Endodermal cell (in vitro differentiated cells): ENCODE results near the gene PARVB. TPM values are rescaled to one million over a fixed set of nuclear protein-coding genes. Genes with fewer than 3 reads are reported as not detected.

Experiments used
- DNase-seq: peaks from one replicate; pipeline ENCODE4 v3.0.0-alpha.2; 2017
- H3K27ac ChIP-seq: 2 replicates; pipeline ENCODE4 v1.5.1; 2013; ENCODE audit warnings: mild to moderate bottlenecking, low read depth, low read length, moderate library complexity
- H3K27me3 ChIP-seq: 2 replicates; pipeline ENCODE4 v1.6.1; 2013; ENCODE audit warnings: mild to moderate bottlenecking, low read length, moderate library complexity; ENCODE audit not compliant: insufficient read depth, control insufficient read depth, poor library complexity, severe bottlenecking
- H3K36me3 ChIP-seq: 2 replicates; pipeline ENCODE4 v1.7.0; 2013; ENCODE audit warnings: mild to moderate bottlenecking, low read length, moderate library complexity; ENCODE audit not compliant: control insufficient read depth, insufficient read depth
- H3K4me1 ChIP-seq: one replicate; pipeline ENCODE4 v1.7.0; 2013; ENCODE audit warnings: low read length; ENCODE audit not compliant: control insufficient read depth, insufficient read depth
- H3K4me3 ChIP-seq: 2 replicates; pipeline ENCODE4 v1.5.1; 2013; ENCODE audit warnings: mild to moderate bottlenecking, low read length, moderate library complexity
- H3K9ac ChIP-seq: 2 replicates; pipeline ENCODE4 v1.6.1; 2013; ENCODE audit warnings: mild to moderate bottlenecking, low read length, moderate library complexity; ENCODE audit not compliant: poor library complexity, severe bottlenecking; ENCODE audit errors: extremely low read depth
- H3K9me3 ChIP-seq: 2 replicates; pipeline ENCODE4 v1.6.1; 2013; ENCODE audit warnings: mild to moderate bottlenecking, low read length, moderate library complexity; ENCODE audit not compliant: control insufficient read depth
- H3K27ac Mint-ChIP-seq: 2 replicates; pipeline ENCODE4 v1.8.0; 2020; ENCODE audit warnings: mixed read lengths
- H3K27me3 Mint-ChIP-seq: 2 replicates; pipeline ENCODE4 v1.8.0; 2021; ENCODE audit warnings: mild to moderate bottlenecking, mixed read lengths; ENCODE audit not compliant: insufficient read depth
- H3K36me3 Mint-ChIP-seq: 2 replicates; pipeline ENCODE4 v1.8.0; 2020; ENCODE audit warnings: low read depth, mixed read lengths
- H3K4me1 Mint-ChIP-seq: 2 replicates; pipeline ENCODE4 v1.8.0; 2020; ENCODE audit warnings: mixed read lengths
- H3K4me3 Mint-ChIP-seq: 2 replicates; pipeline ENCODE4 v1.8.0; 2020; ENCODE audit warnings: mild to moderate bottlenecking, moderate library complexity, mixed read lengths
- H3K9me3 Mint-ChIP-seq: 2 replicates; pipeline ENCODE4 v1.8.0; 2020; ENCODE audit warnings: mild to moderate bottlenecking, mixed read lengths
- CTCF ChIP-seq: fragments of 200-600 bp; sonication (generic); conservative IDR thresholded peaks from 2 replicates; pipeline ENCODE4 v1.5.0; 2021; ENCODE audit warnings: antibody characterized with exemption, mild to moderate bottlenecking
- WGBS, 2 experiments: methylation state at CpG; one replicate each; pipeline versions ENCODE4 v1.1.5 to v1.1.7; 2013; ENCODE audit warnings: missing lambda C conversion rate in 2 of 2, mixed read lengths in 1 of 2; ENCODE audit not compliant: insufficient coverage in 1 of 2, insufficient read length in 1 of 2; 5-methylcytosine and 5-hydroxymethylcytosine counted together
- total RNA-seq, 2 donors: library from RNA; stranded (reverse); fragmentation: NEBNext Ultra II Directional in 1 of 2; extraction: Animal tissue kit (Norgen Biotek cat#: 25700) in 1 of 2; gene quantifications; 2 replicates in 1 of 2; 3 replicates in 1 of 2; pipeline ENCODE4 v1.2.1, GENCODE V29; 2021

The PARVB gene
- total RNA-seq, 2 donors from 2014 or later, result 29.6 to 32.3 TPM

- Histone ChIP-seq H3K9ac (no peak overlapping the region), H3K27me3 (no peaks in the 10 kb centered on the region), H3K4me3 (no peak overlapping the region), H3K9me3 (peaks cover 10% of the 10 kb centered on the region), H3K36me3 (no peaks in the 10 kb centered on the region), H3K27ac (no peak overlapping the region), H3K4me1 (no peaks in the 10 kb centered on the region)
- TF ChIP-seq CTCF, result no peak
- DNase-seq, result no peak
- no peaks in the 10 kb centered on the region for H3K36me3 Mint-ChIP-seq
- H3K27ac Mint-ChIP-seq, result no peak overlapping the region
- H3K9me3 Mint-ChIP-seq, result peaks cover 8% of the 10 kb centered on the region
- H3K27me3 Mint-ChIP-seq, result peaks cover 4% of the 10 kb centered on the region
- 87 to 88% methylated on average over 2 of the region's 3 CpGs for WGBS, 2 experiments
- no peaks in the 10 kb centered on the region for H3K4me1 Mint-ChIP-seq
- no peak overlapping the region for H3K4me3 Mint-ChIP-seq
Observed at GRCh38 chr22:44209343-44209742, 185.2 kb downstream of the PARVB start.

GRCh38 chr22:44210722-44211121, 186.6 kb downstream of the PARVB start:
- Mint-ChIP-seq H3K27me3 (peaks cover 4% of the 10 kb centered on the region), H3K27ac (no peak overlapping the region), H3K36me3 (no peaks in the 10 kb centered on the region), H3K4me3 (no peak overlapping the region), H3K4me1 (no peaks in the 10 kb centered on the region), H3K9me3 (peaks cover 8% of the 10 kb centered on the region)
- WGBS, 2 experiments, result 97% methylated on average over 2 of the region's 4 CpGs; no CpG with 5 or more reads in 1 of the 2 experiments
- no peak overlapping the region for H3K4me3 ChIP-seq
- no peak overlapping the region for H3K27ac ChIP-seq
- H3K27me3 ChIP-seq, result no peaks in the 10 kb centered on the region
- no peaks in the 10 kb centered on the region for H3K36me3 ChIP-seq
- H3K9me3 ChIP-seq, result peaks cover 10% of the 10 kb centered on the region
- H3K9ac ChIP-seq, result no peak overlapping the region
- peak; percentile 4 for DNase-seq
- TF ChIP-seq CTCF, result no peak
- no peaks in the 10 kb centered on the region for H3K4me1 ChIP-seq

- WGBS, 2 experiments, result 92 to 93% methylated on average over 5 to 6 of the region's 6 CpGs
- H3K9ac ChIP-seq, result no peak overlapping the region
- DNase-seq, result peak; percentile 23
- peaks cover 8% of the 10 kb centered on the region for H3K9me3 Mint-ChIP-seq
- TF ChIP-seq CTCF, result no peak
- H3K27ac ChIP-seq, result no peak overlapping the region
- H3K36me3 ChIP-seq, result no peaks in the 10 kb centered on the region
- peaks cover 10% of the 10 kb centered on the region for H3K9me3 ChIP-seq
- no peak overlapping the region for H3K4me3 Mint-ChIP-seq
- H3K4me3 ChIP-seq, result no peak overlapping the region
- H3K27me3 ChIP-seq, result no peaks in the 10 kb centered on the region
- no peaks in the 10 kb centered on the region for H3K4me1 Mint-ChIP-seq
- H3K27ac Mint-ChIP-seq, result no peak overlapping the region
- no peaks in the 10 kb centered on the region for H3K36me3 Mint-ChIP-seq
- H3K27me3 Mint-ChIP-seq, result peaks cover 4% of the 10 kb centered on the region
- no peaks in the 10 kb centered on the region for H3K4me1 ChIP-seq
Observed at GRCh38 chr22:44211256-44211945, 187.3 kb downstream of the PARVB start.
